Activated CD4-positive, alpha-beta T cell treated with anti-CD3 and anti-CD28 coated beads for 24 hours (primary cell): ENCODE results near the gene LSR.
"Not testable (repeated sequence)": the region's sequence is repeated elsewhere in the genome, so short reads cannot be mapped to it uniquely, and the experiment has no call there.

Experiments
- DNase-seq, 2 donors: peaks; one replicate each; pipeline ENCODE4 v3.0.0-alpha.2; 2020; ENCODE audit warnings: low read depth in 2 of 2

The LSR gene

DNA sequence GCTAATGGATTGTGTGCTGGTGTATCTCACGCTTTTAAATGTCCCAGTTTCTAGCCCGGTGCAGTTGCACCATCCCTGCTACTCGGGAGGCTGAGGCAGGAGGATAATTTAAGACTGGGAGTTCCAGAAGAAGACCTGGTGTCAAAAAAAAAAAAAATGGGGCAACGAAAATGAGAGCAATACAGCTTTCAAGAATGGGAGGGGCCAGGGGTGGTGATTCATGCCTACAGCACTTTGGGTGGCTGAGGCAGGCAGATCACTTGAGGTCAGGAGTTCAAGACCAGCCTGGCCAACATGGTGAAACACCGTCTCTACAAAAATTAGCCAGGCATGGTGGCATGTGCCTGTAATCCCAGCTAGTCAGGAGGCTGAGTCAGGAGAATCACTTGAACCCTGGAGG lies 37.3 kb downstream of the LSR start:
- DNase-seq = not testable (repeated sequence)

DNA sequence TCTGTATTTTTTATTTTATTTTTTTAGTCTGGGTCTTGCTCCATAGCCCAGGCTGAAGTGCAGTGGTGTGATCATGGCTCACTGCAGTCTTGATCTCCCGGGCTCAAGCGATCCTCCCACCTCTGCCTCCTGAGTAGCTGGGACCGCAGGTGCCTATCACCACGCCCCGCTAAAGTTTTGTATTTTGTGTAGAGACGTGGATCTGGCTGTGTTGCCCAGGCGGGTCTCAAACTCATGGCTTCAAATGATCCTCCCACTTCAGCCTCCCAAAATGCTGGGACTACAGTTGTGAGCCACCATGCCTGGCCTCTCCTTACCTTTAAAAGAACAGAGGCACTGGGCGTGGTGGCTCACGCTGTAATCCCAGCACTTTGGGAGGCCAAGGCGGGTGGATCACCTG lies 38.9 kb downstream of the LSR start:
- no peak for DNase-seq

GRCh38 chr19:35288331-35288730 lies 39.5 kb downstream of the LSR start:
- DNase-seq = no peak

DNA sequence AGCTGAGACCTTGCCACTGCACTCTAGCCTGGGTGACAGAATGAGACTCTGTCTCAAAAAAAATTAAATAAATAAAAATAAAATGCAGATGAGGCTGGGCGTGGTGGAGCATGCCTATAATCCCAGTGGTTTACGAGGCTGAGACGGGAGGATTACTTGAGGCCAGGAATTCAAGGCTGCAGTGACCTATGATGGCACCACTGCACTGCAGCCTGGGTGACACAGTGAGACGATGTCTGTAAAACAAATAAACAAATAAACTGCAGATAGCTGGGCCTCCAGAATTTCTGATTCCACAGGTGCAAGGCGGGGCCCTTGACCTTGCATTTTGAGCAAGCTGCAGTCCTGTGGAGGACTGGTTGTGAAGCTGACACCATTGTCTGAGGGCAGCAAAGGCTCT lies 40.1 kb downstream of the LSR start:
- no peak for DNase-seq

- DNase-seq = no peak
Measured at GRCh38 chr19:35290381-35291127, 41.8 kb downstream of the LSR start.

- DNase-seq = no peak
Measured at GRCh38 chr19:35291259-35291658, 42.5 kb downstream of the LSR start.

GRCh38 chr19:35291916-35292315 lies 43.1 kb downstream of the LSR start, which contains the start of gene MAG:
Gene MAG (plus strand): TSS chr19:35292161. CDS start chr19:35295409, 3,248 bp downstream.
- DNase-seq = no peak

DNA sequence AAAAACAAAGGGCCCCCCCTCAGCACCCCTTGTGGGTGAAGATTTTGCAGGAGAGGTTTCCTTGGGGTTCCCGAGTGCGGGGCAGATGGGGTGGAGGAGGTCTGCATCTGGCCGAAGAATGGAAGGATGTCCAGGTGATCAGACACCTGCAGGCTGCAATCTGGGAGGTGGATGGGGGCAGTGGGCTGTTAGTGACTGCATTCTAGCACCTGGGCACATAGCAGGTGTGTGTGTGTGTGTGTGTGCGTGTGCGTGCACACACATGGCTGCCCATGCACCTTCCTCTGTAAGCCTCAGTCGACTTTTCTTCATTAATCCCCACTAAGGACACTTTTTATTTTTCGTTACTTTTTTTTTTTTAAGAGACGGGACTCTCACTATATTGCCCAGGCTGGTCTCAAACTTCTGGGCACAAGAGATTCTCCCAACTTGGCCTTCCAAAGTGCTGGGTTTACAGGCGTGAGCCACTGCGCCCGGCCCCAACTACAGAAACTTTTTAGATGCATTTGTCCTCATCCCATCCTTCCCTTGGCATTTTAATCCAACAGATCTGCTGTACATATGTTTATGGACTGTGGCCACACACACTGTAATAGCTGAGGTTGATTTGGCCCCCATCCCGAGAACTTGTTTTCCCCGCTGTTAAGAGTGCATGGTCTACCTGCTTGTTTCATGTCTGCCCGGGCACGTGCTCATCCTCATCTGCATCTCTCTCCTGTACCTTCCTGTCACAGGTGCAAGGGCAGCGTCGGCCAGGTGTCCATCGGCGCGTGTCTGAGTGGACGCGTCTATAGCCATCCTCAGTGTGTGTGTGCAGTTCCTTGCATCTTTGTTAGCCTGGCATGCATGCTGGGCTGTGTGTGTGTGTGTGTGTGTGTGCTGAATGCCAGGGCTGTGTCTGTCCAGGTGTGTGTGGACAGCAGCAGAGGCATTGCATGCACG lies 43.9 kb downstream of the LSR start:
- DNase-seq = no peak

DNA sequence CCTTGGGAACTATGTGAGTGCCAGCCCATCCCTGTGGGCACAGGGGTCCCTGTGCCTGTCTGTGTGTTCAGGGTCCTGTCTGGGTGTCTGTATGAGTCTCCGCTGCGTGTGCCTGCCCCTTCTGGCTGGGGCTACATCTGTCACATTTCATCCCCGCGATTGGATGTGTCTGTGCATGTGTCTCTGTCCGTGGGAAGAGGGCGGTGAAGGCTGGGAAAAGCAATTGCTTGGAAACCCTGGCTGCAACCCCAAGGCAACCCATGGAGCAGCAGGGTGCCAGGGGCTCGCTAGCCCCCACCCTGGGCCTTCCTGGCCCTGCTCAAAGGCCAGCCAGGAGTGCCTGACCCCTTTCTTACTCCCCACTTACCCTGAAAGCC lies 44.5 kb downstream of the LSR start:
- no peak for DNase-seq

GRCh38 chr19:35293808-35294207 lies 45.0 kb downstream of the LSR start:
- DNase-seq = no peak

GRCh38 chr19:35294328-35294727 lies 45.5 kb downstream of the LSR start:
- DNase-seq = no peak

- DNase-seq = no peak
Measured at GRCh38 chr19:35294859-35295791, 46.3 kb downstream of the LSR start.

GRCh38 chr19:35295792-35296462 lies 47.1 kb downstream of the LSR start:
- DNase-seq = no peak

GRCh38 chr19:35296644-35297514 lies 48.1 kb downstream of the LSR start:
- no peak for DNase-seq

DNA sequence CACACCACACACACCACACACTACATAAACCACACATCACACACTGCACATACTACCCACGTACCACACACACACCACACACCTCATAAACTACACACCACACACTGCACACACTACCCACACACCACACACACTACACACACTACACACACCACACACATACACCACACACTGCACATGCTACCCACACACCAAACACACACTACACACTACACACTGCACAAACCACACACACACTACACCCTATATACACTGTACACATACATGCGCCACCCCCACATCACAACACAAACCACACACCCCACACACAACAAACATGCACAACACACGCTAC lies 48.7 kb downstream of the LSR start:
- DNase-seq = no peak

DNA sequence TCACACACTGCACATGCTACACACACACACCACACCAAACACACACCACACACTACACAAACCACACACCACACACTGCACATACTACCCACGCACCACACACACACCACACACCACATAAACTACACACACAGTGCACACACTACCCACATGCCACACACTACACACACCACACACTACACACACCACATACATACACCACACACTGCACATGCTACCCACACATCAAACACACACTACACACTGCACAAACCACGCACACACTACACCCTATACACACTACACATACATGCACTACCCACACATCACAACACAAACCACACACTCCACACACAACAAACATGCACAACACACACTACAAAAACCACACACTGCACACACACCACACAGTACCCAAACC lies 49.1 kb downstream of the LSR start:
- no peak for DNase-seq

DNA sequence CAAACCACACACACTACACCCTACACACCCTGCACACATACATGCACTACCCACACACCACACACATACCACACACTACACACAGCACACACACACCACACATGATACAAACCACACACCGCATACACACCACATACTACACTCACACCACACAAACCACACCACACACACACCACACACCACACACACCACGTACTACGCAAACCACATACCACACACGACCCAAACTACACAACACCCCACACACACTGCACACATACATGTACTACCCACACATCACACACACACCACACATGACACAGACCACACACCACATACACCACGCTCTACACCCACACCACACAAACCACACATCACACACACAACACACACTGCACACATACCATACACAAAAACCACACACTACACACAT lies 49.8 kb downstream of the LSR start:
- no peak for DNase-seq

- DNase-seq = no peak
Measured at GRCh38 chr19:35299523-35300338, 50.9 kb downstream of the LSR start.

DNA sequence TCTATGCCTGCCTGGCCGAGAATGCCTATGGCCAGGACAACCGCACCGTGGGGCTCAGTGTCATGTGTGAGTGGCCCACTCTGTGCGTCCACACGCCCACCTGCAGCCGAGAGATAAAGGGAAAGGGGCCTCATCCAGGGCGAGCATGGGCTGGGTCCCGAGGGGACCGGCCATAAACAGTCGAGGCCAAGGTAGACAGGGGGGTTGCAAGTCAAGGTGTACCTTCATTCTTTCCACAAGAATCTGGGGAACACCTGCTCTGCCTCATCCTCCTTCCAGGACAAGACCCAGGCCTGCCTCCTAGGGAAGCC lies 51.5 kb downstream of the LSR start:
- no peak for DNase-seq

- DNase-seq = no peak
Measured at GRCh38 chr19:35301961-35302360, 53.2 kb downstream of the LSR start.
